ENCODE results near the gene PIM2. TPM values are rescaled to one million over a fixed set of nuclear protein-coding genes. Genes with fewer than 3 reads are reported as not detected.

Gene PIM2
- total and polyA plus RNA-seq, 4 donors = 14.8 to 36.5 (median 24.5) TPM

- WGBS, 2 donors = 90 to 96% methylated on average over 19 to 20 of the region's 20 CpGs
- no peak for ATAC-seq (ENCODE audit: insufficient read depth, low FRiP score)
- peaks cover 0 to 2% (median 0%) of the 10 kb centered on the region in 4 donors for H3K9me3 ChIP-seq (ENCODE audit: control insufficient read depth in 4 of 4, insufficient read depth in 3 of 4, low read length in 3 of 4)
- DNase-seq = no peak
- no peak overlapping the region for H3K4me3 ChIP-seq
- H3K4me1 ChIP-seq (ENCODE audit: control insufficient read depth in 5 of 5, insufficient read depth in 5 of 5, low read length in 5 of 5) = no peaks in the 10 kb centered on the region
- H3K27me3 ChIP-seq (ENCODE audit: control insufficient read depth in 3 of 3, insufficient read depth in 3 of 3, low read length in 2 of 3) = no peaks in the 10 kb centered on the region
- H3K27ac ChIP-seq (ENCODE audit: low read depth in 1 of 2, low read length in 1 of 2) = no peak overlapping the region
- peaks cover 0 to 17% (median 6%) of the 10 kb centered on the region in 4 donors for H3K36me3 ChIP-seq (ENCODE audit: control insufficient read depth in 4 of 4, insufficient read depth in 4 of 4, low read length in 4 of 4)
- TF ChIP-seq CTCF (IDR thresholded peaks at IDR 0.05; ENCODE audit: control extremely low read depth, extremely low read depth) = no peak
- H3K9ac ChIP-seq (ENCODE audit: insufficient read depth in 1 of 2, low read length in 2 of 2) = no peak overlapping the region
These were observed 13.6 kb downstream of the PIM2 start for GRCh38 chrX:48905090-48905790.

- Histone ChIP-seq H3K9me3 (ENCODE audit: control insufficient read depth in 4 of 4, insufficient read depth in 3 of 4, low read length in 3 of 4) (peaks cover 0 to under 1% (median 0%) of the 10 kb centered on the region in 4 donors), H3K4me1 (ENCODE audit: control insufficient read depth in 5 of 5, insufficient read depth in 5 of 5, low read length in 5 of 5) (no peaks in the 10 kb centered on the region), H3K9ac (ENCODE audit: insufficient read depth in 1 of 2, low read length in 2 of 2) (no peak overlapping the region), H3K27ac (ENCODE audit: low read depth in 1 of 2, low read length in 1 of 2) (no peak overlapping the region), H3K36me3 (ENCODE audit: control insufficient read depth in 4 of 4, insufficient read depth in 4 of 4, low read length in 4 of 4) (peaks cover 0 to 17% (median 6%) of the 10 kb centered on the region in 4 donors), H3K27me3 (ENCODE audit: control insufficient read depth in 3 of 3, insufficient read depth in 3 of 3, low read length in 2 of 3) (no peaks in the 10 kb centered on the region), H3K4me3 (no peak overlapping the region)
- DNase-seq (no peak), ATAC-seq (ENCODE audit: insufficient read depth, low FRiP score) (no peak)
- no peak for TF ChIP-seq CTCF (IDR thresholded peaks at IDR 0.05; ENCODE audit: control extremely low read depth, extremely low read depth)
- WGBS, 2 donors = 84 to 88% methylated on average over 12 to 14 of the region's 14 CpGs
These were observed 14.2 kb downstream of the PIM2 start for GRCh38 chrX:48904626-48905025.

- Histone ChIP-seq H3K9ac (ENCODE audit: insufficient read depth in 1 of 2, low read length in 2 of 2) (no peak overlapping the region), H3K27ac (ENCODE audit: low read depth in 1 of 2, low read length in 1 of 2) (no peak overlapping the region), H3K36me3 (ENCODE audit: control insufficient read depth in 4 of 4, insufficient read depth in 4 of 4, low read length in 4 of 4) (peaks cover 0 to 17% (median 6%) of the 10 kb centered on the region in 4 donors), H3K4me3 (no peak overlapping the region), H3K9me3 (ENCODE audit: control insufficient read depth in 4 of 4, insufficient read depth in 3 of 4, low read length in 3 of 4) (no peaks in the 10 kb centered on the region), H3K27me3 (ENCODE audit: control insufficient read depth in 3 of 3, insufficient read depth in 3 of 3, low read length in 2 of 3) (no peaks in the 10 kb centered on the region), H3K4me1 (ENCODE audit: control insufficient read depth in 5 of 5, insufficient read depth in 5 of 5, low read length in 5 of 5) (no peaks in the 10 kb centered on the region)
- DNase-seq = no peak
- no peak for TF ChIP-seq CTCF (IDR thresholded peaks at IDR 0.05; ENCODE audit: control extremely low read depth, extremely low read depth)
- no peak for ATAC-seq (ENCODE audit: insufficient read depth, low FRiP score)
- 80 to 100% methylated on average over 4 to 8 of the region's 8 CpGs for WGBS, 2 donors
These were observed 14.6 kb downstream of the PIM2 start for GRCh38 chrX:48904180-48904579.
